Suppressor macrophage (primary cell): ENCODE results near the gene ST13.
A peak's percentile ranks its signal among the peaks of the same experiment; 100 is the strongest.
"Not testable (repeated sequence)": the region's sequence is repeated elsewhere in the genome, so short reads cannot be mapped to it uniquely, and the experiment has no call there.

ENCODE experiments used
- DNase-seq, 4 experiments: peaks; one replicate each; pipeline ENCODE4 v3.0.0-alpha.2; 2020 to 2022
- total RNA-seq, 17 experiments: gene quantifications; one replicate each; lab custom pipeline; 2026; ENCODE audit warnings: mixed read lengths in 6 of 17, inconsistent platforms in 3 of 17; lab: John Stamatoyannopoulos, UW

Gene ST13
- 143 to 373 (median 244) reads per million in 17 experiments for total RNA-seq

- DNase-seq = peak; percentile 97 to 99 (median 98)
These were observed at the start of gene ST13, which contains the start of gene XPNPEP3 for GRCh38 chr22:40856513-40857308. Gene ST13, minus strand, starts transcription at chr22:40856639. Its CDS starts 99 bp downstream, at chr22:40856540. Gene XPNPEP3, plus strand, starts transcription at chr22:40857148. Its CDS starts 34 bp downstream, at chr22:40857182.

- DNase-seq = no peak
These were observed 47.7 kb upstream of the ST13 start for GRCh38 chr22:40904101-40904500.

GRCh38 chr22:40898850-40899357 lies 42.5 kb upstream of the ST13 start:
- DNase-seq = peak; percentile 43 to 83 (median 61)

GRCh38 chr22:40894417-40894816 lies 38.0 kb upstream of the ST13 start:
- no peak for DNase-seq

- DNase-seq = no peak
These were observed 34.4 kb upstream of the ST13 start for GRCh38 chr22:40890881-40891280.

GRCh38 chr22:40889116-40889515 lies 32.7 kb upstream of the ST13 start:
- DNase-seq = no peak

GRCh38 chr22:40878922-40879321 lies 22.5 kb upstream of the ST13 start:
- no peak for DNase-seq

- no peak for DNase-seq
These were observed 21.0 kb upstream of the ST13 start for GRCh38 chr22:40877488-40877887.

- no peak for DNase-seq
These were observed 20.5 kb upstream of the ST13 start for GRCh38 chr22:40876907-40877306.

- DNase-seq = no peak
These were observed 18.7 kb upstream of the ST13 start for GRCh38 chr22:40875111-40875510.

GRCh38 chr22:40874016-40874415 lies 17.6 kb upstream of the ST13 start:
- DNase-seq = no peak

GRCh38 chr22:40868379-40868778 lies 11.9 kb upstream of the ST13 start:
- not testable (repeated sequence) for DNase-seq

GRCh38 chr22:40867109-40867508 lies 10.7 kb upstream of the ST13 start:
- DNase-seq = no peak

GRCh38 chr22:40862537-40862936 lies 6.1 kb upstream of the ST13 start:
- peak; percentile 9 to 44 (median 40) for DNase-seq

- DNase-seq = peak in 1 of 4 experiments; percentile 4
These were observed 5.6 kb upstream of the ST13 start, which contains the start of gene DNAJB7 for GRCh38 chr22:40862013-40862412. Gene DNAJB7, minus strand, starts transcription at chr22:40862113. Its CDS starts 119 bp downstream, at chr22:40861994.

- DNase-seq = peak in 2 of 4 experiments; percentile 4 to 14
These were observed 943 bp upstream of the ST13 start for GRCh38 chr22:40857309-40857855.

- DNase-seq = peak; percentile 36 to 61 (median 52)
These were observed 393 bp downstream of the ST13 start for GRCh38 chr22:40855979-40856512.

- peak; percentile 69 to 85 (median 76) for DNase-seq
These were observed 1.1 kb downstream of the ST13 start for GRCh38 chr22:40855071-40855978.

GRCh38 chr22:40853961-40854360 lies 2.5 kb downstream of the ST13 start:
- no peak for DNase-seq

GRCh38 chr22:40853333-40853732 lies 3.1 kb downstream of the ST13 start:
- DNase-seq = no peak

GRCh38 chr22:40845816-40846215 lies 10.6 kb downstream of the ST13 start:
- not testable (repeated sequence) for DNase-seq

- DNase-seq = no peak
These were observed 11.5 kb downstream of the ST13 start for GRCh38 chr22:40844951-40845350.
